COR-L47 (cell line): Measurements from ENCODE around the gene CDC42EP4.

Experiments used
- DNase-seq: peaks from one replicate; lab custom pipeline; 2025; lab: John Stamatoyannopoulos, UW

The CDC42EP4 gene

DNA sequence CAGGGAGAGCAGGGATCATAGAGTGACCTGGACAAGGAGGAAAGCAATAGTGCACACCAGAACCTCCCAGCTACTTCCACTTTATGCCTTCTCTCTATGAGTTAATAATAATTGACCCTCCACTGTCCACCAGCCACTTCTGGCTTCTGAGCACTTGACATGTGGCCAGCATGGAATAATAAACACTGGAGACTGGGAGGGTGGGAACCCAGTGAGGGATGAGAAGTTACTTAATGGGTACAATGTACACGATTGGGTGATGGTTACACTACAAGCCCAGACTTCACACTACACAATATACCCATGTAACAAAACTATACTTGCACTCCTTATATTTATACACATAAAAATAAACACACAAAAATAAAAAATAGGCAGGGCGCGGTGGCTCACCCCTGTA, 11.4 kb downstream of the CDC42EP4 start:
- DNase-seq: no peak

- DNase-seq: no peak
Observed at GRCh38 chr17:73297934-73298861, 13.6 kb downstream of the CDC42EP4 start.

- no peak for DNase-seq
Observed at GRCh38 chr17:73293480-73293911, 18.3 kb downstream of the CDC42EP4 start.

DNA sequence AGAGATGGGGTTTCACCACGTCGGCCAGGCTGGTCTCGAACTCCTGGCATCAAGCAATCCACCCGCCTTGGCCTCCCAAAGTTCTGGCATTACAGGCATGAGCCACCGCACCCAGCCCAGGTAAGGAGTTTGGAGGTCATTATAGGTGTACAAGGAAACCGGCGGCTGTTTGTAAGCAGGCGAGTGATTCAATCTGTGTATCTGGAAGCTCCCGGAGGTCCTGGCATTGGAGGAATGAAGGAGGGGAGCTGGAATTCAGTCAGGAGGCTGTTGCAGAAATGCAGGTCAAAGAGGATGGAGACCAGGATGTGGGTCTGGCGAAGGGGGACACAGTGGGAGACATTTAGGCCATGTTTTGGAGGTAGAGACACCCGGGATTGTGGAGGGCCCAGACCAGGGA, 18.8 kb downstream of the CDC42EP4 start:
- DNase-seq: no peak

GRCh38 chr17:73292031-73292531, 19.7 kb downstream of the CDC42EP4 start:
- DNase-seq: no peak

GRCh38 chr17:73291260-73291801, 20.5 kb downstream of the CDC42EP4 start:
- no peak for DNase-seq

- no peak for DNase-seq
Observed at GRCh38 chr17:73290399-73291259, 21.2 kb downstream of the CDC42EP4 start.

DNA sequence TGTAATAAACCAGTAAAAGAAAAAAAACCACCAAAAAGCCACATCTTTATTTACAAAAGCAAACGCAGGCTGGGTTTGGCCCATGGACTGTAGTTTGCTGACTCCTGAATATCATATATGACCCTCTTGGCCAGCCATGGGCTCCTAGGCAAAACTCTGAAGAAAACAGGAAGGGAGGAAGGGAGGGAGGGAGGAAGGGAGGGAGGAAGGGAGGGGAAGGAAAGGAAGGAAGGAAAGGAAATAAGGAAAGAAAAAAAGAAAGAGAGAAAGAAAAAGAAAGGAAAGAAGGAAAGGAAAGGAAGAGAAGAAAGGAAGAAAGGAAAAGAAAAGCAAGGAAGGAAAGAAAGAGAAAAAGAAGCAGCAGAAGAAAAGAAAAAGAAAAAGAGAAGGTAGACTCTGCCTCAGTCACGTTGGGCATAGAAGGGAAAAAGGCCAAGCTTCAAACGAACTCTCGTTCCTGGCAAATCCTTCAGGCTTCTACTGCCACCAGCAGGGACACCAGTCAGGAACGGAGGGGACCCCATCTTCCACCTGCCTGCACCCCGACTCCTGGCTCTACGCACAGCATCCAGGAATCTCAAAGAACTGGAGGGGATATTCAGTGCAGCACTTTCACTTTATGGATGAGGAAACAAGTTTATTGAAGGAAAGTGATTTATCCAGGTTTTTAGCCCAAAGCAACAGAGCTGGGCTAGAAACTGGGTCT, 22.1 kb downstream of the CDC42EP4 start:
- DNase-seq: no peak

GRCh38 chr17:73288534-73289302, 23.1 kb downstream of the CDC42EP4 start:
- DNase-seq: no peak

- peak; percentile 56 for DNase-seq
Observed at GRCh38 chr17:73286863-73287296, 24.9 kb downstream of the CDC42EP4 start.

GRCh38 chr17:73285916-73286862, 25.6 kb downstream of the CDC42EP4 start:
- no peak for DNase-seq

- no peak for DNase-seq
Observed at GRCh38 chr17:73285603-73285908, 26.2 kb downstream of the CDC42EP4 start.

DNA sequence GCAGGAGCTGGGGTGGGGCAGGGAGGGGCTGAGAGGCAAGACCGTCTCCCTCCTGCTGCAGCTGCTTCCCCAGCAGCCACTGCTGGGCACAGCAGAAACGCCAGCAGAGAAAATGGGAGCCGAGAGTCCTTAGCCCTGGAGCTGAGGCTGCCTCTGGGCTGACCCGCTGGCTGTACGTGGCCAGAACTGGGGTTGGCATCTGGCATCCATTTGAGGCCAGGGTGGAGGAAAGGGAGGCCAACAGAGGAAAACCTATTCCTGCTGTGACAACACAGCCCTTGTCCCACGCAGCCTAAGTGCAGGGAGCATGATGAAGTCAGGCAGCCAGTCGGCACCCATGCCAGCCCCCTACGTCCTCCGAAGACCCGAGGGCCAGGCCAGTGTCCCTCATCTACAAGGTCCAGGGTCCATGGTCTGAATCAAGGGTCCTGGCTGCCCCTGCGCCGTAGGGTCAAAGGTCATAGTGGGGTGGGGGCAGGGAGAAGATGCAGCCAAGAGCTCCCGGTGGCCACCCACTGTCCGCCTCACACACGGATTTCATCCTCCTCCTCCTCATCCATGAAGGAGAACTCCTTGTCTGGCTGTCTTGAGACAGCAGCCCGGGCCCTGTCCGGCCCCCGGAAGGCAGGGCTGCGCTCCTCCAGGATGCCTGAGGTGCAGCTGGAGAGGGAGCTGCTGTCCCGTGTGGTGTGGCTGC, 26.7 kb downstream of the CDC42EP4 start:
- DNase-seq: no peak

DNA sequence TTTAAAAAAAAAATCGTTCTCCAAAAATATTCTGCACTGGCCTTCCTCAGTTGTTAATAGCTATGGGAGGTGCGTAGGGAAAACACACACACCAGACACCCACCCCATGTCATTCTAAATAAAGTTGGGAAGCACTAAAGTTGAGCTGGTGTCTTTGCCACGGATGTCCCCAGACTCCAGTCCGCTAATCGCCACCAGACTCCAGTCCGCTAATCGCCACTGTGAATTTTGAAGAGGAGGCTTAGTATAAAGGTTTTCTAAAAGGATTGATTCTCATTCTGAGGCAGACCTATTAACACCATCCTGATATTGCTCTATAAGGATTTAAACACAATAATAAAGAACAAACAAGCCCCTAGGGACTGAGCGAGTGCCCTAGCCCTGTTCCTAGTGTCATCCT, 27.4 kb downstream of the CDC42EP4 start:
- no peak for DNase-seq

GRCh38 chr17:73283841-73284282, 27.9 kb downstream of the CDC42EP4 start:
- peak; percentile 9 for DNase-seq

DNA sequence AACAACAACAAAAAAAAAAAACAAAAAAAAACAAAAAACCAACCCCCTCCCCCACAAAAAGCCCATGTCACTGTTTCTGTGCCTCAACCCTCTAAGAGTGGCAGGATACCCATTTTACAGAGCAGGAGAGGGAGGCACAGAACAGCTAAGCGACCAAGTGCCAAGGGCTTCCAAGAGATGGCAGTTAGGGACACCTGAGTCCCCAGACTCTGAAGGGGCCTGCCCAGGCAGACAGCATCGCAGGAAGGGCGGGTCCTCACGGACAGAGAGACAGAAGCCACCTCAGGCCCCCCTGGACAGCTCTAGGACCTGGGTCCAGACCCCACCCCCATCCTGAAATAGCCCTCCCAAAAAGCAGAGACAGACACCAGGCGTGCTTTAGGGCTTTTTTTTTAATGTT, 28.6 kb downstream of the CDC42EP4 start:
- no peak for DNase-seq

DNA sequence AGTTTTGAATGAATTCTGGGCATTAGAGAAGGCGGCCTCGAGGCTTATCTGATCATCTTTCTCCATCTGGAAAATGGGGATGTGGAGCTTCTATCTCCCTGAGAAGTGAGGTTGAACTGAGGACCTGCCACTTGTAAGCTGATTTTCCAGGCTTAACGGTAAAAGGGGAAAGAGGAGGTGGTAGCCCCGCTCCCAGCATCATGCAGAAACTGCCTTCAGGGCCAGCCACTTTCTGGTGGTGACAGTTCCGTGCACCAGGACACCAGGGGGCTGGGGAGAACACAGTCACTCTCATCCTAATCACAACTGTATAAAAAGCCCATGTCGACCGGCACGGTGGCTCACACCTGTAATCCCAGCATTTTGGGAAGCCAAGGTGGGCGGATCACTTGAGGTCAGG, 29.2 kb downstream of the CDC42EP4 start:
- no peak for DNase-seq

DNA sequence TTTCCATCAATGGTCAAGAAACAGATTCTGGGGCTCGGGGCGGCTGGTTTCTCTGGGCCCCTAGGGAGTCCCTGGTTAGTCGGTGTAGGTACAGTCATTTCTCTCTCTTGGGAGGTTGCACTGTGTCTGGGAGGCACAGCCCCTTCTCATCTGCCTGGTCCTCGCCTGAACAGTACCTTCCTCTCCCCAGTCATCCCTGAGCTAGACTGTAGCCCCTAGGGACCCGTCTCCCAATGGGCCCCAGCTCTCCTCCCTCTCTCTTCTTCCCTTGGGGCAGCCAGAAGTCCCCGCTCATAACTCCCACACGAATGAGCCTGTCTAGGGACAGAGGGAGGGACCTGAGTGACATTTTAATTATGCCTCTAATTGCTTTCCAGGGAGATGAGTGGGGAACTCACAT, 29.9 kb downstream of the CDC42EP4 start:
- DNase-seq: no peak

GRCh38 chr17:73280191-73280590, 31.6 kb downstream of the CDC42EP4 start:
- no peak for DNase-seq
